ENCODE data around the gene TMEM175.

DNA sequence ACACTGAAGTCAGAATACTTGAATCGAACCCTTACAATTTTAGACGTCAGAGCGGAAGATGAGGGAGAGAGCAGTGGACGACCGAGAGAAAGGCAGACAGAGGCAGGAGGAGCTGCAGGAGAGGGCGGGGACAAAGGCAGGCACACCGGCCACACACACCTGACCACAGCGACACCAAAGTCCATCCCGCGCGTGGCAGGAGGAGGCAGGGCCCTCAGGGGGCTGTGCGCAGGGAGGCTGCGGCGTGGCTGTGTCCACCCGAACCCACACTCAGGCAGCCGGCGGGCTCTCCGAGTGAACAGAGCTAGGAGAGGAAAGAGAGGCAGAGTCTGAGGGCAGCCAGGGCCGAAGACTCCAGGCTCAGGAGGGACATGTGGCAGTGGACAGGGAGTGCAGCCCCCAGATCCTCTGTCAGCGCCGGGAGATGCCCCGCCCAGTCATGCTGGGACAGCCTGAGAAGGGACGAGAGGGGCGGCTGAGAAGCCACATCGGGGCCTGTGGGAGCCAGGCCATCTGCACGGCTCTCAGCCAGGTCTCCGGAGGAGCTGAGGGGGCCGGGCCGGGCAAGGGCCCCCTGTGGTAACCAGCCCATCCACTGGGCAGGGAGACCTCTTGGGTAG is 20.3 kb upstream of the TMEM175 start:
- TF ChIP-seq, protein P1, sequence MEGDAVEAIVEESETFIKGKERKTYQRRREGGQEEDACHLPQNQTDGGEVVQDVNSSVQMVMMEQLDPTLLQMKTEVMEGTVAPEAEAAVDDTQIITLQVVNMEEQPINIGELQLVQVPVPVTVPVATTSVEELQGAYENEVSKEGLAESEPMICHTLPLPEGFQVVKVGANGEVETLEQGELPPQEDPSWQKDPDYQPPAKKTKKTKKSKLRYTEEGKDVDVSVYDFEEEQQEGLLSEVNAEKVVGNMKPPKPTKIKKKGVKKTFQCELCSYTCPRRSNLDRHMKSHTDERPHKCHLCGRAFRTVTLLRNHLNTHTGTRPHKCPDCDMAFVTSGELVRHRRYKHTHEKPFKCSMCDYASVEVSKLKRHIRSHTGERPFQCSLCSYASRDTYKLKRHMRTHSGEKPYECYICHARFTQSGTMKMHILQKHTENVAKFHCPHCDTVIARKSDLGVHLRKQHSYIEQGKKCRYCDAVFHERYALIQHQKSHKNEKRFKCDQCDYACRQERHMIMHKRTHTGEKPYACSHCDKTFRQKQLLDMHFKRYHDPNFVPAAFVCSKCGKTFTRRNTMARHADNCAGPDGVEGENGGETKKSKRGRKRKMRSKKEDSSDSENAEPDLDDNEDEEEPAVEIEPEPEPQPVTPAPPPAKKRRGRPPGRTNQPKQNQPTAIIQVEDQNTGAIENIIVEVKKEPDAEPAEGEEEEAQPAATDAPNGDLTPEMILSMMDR (IDR thresholded peaks at IDR 0.05; ENCODE audit: low read depth, low read length) = no peak
- TF ChIP-seq POLR2A (IDR thresholded peaks at IDR 0.05; ENCODE audit: extremely low read depth, insufficient read length) (no peak), MYC (IDR thresholded peaks at IDR 0.05; ENCODE audit: low read depth, low read length) (no peak)
- TF ChIP-seq, protein P2, sequence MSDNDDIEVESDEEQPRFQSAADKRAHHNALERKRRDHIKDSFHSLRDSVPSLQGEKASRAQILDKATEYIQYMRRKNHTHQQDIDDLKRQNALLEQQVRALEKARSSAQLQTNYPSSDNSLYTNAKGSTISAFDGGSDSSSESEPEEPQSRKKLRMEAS (IDR thresholded peaks at IDR 0.05; ENCODE audit: low read depth, low read length) = no peak
